ENCODE results near the gene FXYD2.

FXYD2 gene

GRCh38 chr11:117780456-117780855 is 44.1 kb downstream of the FXYD2 start:
- WGBS (ENCODE audit: insufficient coverage), result 90% methylated on average over 20 of the region's 26 CpGs
- Histone ChIP-seq H3K4me3 (ENCODE audit: control insufficient read depth in 1 of 7, extremely low read depth in 1 of 7, insufficient read depth in 4 of 7, low read depth in 2 of 7, low read length in 6 of 7) (no peak overlapping the region), H3K9me3 (ENCODE audit: control extremely low read depth in 1 of 5, control insufficient read depth in 4 of 5, insufficient read depth in 2 of 5, low read depth in 1 of 5, low read length in 4 of 5) (no peaks in the 10 kb centered on the region), H3K36me3 (ENCODE audit: control insufficient read depth in 4 of 4, insufficient read depth in 4 of 4, low read length in 3 of 4) (no peaks in the 10 kb centered on the region), H3K4me1 (ENCODE audit: control extremely low read depth in 1 of 4, control insufficient read depth in 4 of 4, insufficient read depth in 4 of 4, low read length in 3 of 4) (no peaks in the 10 kb centered on the region), H3K27me3 (replicated peaks in 2 of 5; ENCODE audit: control insufficient read depth in 4 of 5, insufficient read depth in 5 of 5, low read length in 4 of 5) (peaks cover 0 to 27% (median 6%) of the 10 kb centered on the region in 5 experiments), H3K27ac (ENCODE audit: insufficient read depth in 1 of 2, low read depth in 1 of 2, low read length in 2 of 2, poor library complexity in 1 of 2, severe bottlenecking in 2 of 2) (no peak overlapping the region)
- ChIA-PET CTCF (no interaction called here), POLR2A (no interaction called here)
- DNase-seq, result no peak

GRCh38 chr11:117774553-117774952 is 50.0 kb downstream of the FXYD2 start:
- peaks cover 0 to 9% (median 2%) of the 10 kb centered on the region in 5 experiments for H3K27me3 ChIP-seq (replicated peaks in 2 of 5; ENCODE audit: control insufficient read depth in 4 of 5, insufficient read depth in 5 of 5, low read length in 4 of 5)
- no peaks in the 10 kb centered on the region for H3K4me1 ChIP-seq (ENCODE audit: control extremely low read depth in 1 of 4, control insufficient read depth in 4 of 4, insufficient read depth in 4 of 4, low read length in 3 of 4)
- 100% methylated on average over 2 of the region's 3 CpGs for WGBS (ENCODE audit: insufficient coverage)
- CTCF ChIA-PET, result interaction anchor here (1.2 kb wide), 1 partner anchor 30 kb away, joined by 4 read pairs; no protein-coding TSS in a partner anchor
- no peak overlapping the region for H3K4me3 ChIP-seq (ENCODE audit: control insufficient read depth in 1 of 7, extremely low read depth in 1 of 7, insufficient read depth in 4 of 7, low read depth in 2 of 7, low read length in 6 of 7)
- DNase-seq, result no peak
- no peaks in the 10 kb centered on the region for H3K9me3 ChIP-seq (ENCODE audit: control extremely low read depth in 1 of 5, control insufficient read depth in 4 of 5, insufficient read depth in 2 of 5, low read depth in 1 of 5, low read length in 4 of 5)
- POLR2A ChIA-PET, result no interaction called here
- H3K27ac ChIP-seq (ENCODE audit: insufficient read depth in 1 of 2, low read depth in 1 of 2, low read length in 2 of 2, poor library complexity in 1 of 2, severe bottlenecking in 2 of 2), result no peak overlapping the region
- no peaks in the 10 kb centered on the region for H3K36me3 ChIP-seq (ENCODE audit: control insufficient read depth in 4 of 4, insufficient read depth in 4 of 4, low read length in 3 of 4)

DNA sequence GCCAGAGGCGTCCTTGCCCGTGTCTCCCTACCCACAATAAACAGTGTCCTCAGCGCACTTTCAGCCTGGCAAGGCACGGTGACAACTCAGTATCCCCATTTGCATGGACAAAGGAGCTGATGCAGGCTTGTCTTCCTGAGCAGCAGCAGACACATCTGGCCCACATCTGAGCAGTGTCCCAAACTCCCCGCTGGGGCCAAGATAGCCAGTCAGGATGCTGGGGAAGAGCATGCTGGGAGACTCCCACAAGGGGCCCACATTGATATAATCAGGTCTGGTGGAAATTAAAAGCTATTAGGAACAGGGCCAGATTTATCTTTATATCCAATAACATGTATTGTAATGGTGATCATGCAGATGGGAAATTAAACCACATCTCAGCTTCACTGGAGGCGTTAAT is 52.2 kb downstream of the FXYD2 start:
- Histone ChIP-seq H3K27ac (ENCODE audit: insufficient read depth in 1 of 2, low read depth in 1 of 2, low read length in 2 of 2, poor library complexity in 1 of 2, severe bottlenecking in 2 of 2) (no peak overlapping the region), H3K36me3 (ENCODE audit: control insufficient read depth in 4 of 4, insufficient read depth in 4 of 4, low read length in 3 of 4) (no peaks in the 10 kb centered on the region), H3K27me3 (replicated peaks in 2 of 5; ENCODE audit: control insufficient read depth in 4 of 5, insufficient read depth in 5 of 5, low read length in 4 of 5) (peaks cover 0 to 8% (median 2%) of the 10 kb centered on the region in 5 experiments), H3K9me3 (ENCODE audit: control extremely low read depth in 1 of 5, control insufficient read depth in 4 of 5, insufficient read depth in 2 of 5, low read depth in 1 of 5, low read length in 4 of 5) (no peaks in the 10 kb centered on the region), H3K4me3 (ENCODE audit: control insufficient read depth in 1 of 7, extremely low read depth in 1 of 7, insufficient read depth in 4 of 7, low read depth in 2 of 7, low read length in 6 of 7) (no peak overlapping the region), H3K4me1 (ENCODE audit: control extremely low read depth in 1 of 4, control insufficient read depth in 4 of 4, insufficient read depth in 4 of 4, low read length in 3 of 4) (no peaks in the 10 kb centered on the region)
- WGBS (ENCODE audit: insufficient coverage), result 95% methylated on average over 5 of the region's 6 CpGs
- ChIA-PET POLR2A (interaction anchor here (1.1 kb wide), 1 partner anchor 9 kb away, joined by 5 read pairs; no protein-coding TSS in a partner anchor), CTCF (no interaction called here)
- DNase-seq, result no peak

- ChIA-PET CTCF (no interaction called here), POLR2A (no interaction called here)
- H3K4me3 ChIP-seq (ENCODE audit: control insufficient read depth in 1 of 7, extremely low read depth in 1 of 7, insufficient read depth in 4 of 7, low read depth in 2 of 7, low read length in 6 of 7), result no peak overlapping the region
- no peaks in the 10 kb centered on the region for H3K9me3 ChIP-seq (ENCODE audit: control extremely low read depth in 1 of 5, control insufficient read depth in 4 of 5, insufficient read depth in 2 of 5, low read depth in 1 of 5, low read length in 4 of 5)
- no peaks in the 10 kb centered on the region for H3K4me1 ChIP-seq (ENCODE audit: control extremely low read depth in 1 of 4, control insufficient read depth in 4 of 4, insufficient read depth in 4 of 4, low read length in 3 of 4)
- peaks cover 0 to 6% (median 2%) of the 10 kb centered on the region in 5 experiments for H3K27me3 ChIP-seq (replicated peaks in 2 of 5; ENCODE audit: control insufficient read depth in 4 of 5, insufficient read depth in 5 of 5, low read length in 4 of 5)
- DNase-seq, result no peak
- H3K36me3 ChIP-seq (ENCODE audit: control insufficient read depth in 4 of 4, insufficient read depth in 4 of 4, low read length in 3 of 4), result no peaks in the 10 kb centered on the region
- WGBS (ENCODE audit: insufficient coverage), result 100% methylated on average over 5 of the region's 7 CpGs
- H3K27ac ChIP-seq (ENCODE audit: insufficient read depth in 1 of 2, low read depth in 1 of 2, low read length in 2 of 2, poor library complexity in 1 of 2, severe bottlenecking in 2 of 2), result no peak overlapping the region
Observed at GRCh38 chr11:117771841-117772240, 52.7 kb downstream of the FXYD2 start.

- no peak overlapping the region for H3K4me3 ChIP-seq (ENCODE audit: control insufficient read depth in 1 of 7, extremely low read depth in 1 of 7, insufficient read depth in 4 of 7, low read depth in 2 of 7, low read length in 6 of 7)
- peaks cover 0 to 5% (median 2%) of the 10 kb centered on the region in 5 experiments for H3K27me3 ChIP-seq (replicated peaks in 2 of 5; ENCODE audit: control insufficient read depth in 4 of 5, insufficient read depth in 5 of 5, low read length in 4 of 5)
- no peaks in the 10 kb centered on the region for H3K4me1 ChIP-seq (ENCODE audit: control extremely low read depth in 1 of 4, control insufficient read depth in 4 of 4, insufficient read depth in 4 of 4, low read length in 3 of 4)
- WGBS (ENCODE audit: insufficient coverage), result 100% methylated on average over 5 of the region's 6 CpGs
- H3K27ac ChIP-seq (ENCODE audit: insufficient read depth in 1 of 2, low read depth in 1 of 2, low read length in 2 of 2, poor library complexity in 1 of 2, severe bottlenecking in 2 of 2), result no peak overlapping the region
- POLR2A ChIA-PET, result interaction anchor here (0.5 kb wide), 1 partner anchor 152 kb away, joined by 4 read pairs; no protein-coding TSS in a partner anchor
- CTCF ChIA-PET, result interaction anchor here (2.5 kb wide), 1 partner anchor 10 kb away, joined by 6 read pairs; no protein-coding TSS in a partner anchor
- H3K36me3 ChIP-seq (ENCODE audit: control insufficient read depth in 4 of 4, insufficient read depth in 4 of 4, low read length in 3 of 4), result no peaks in the 10 kb centered on the region
- no peaks in the 10 kb centered on the region for H3K9me3 ChIP-seq (ENCODE audit: control extremely low read depth in 1 of 5, control insufficient read depth in 4 of 5, insufficient read depth in 2 of 5, low read depth in 1 of 5, low read length in 4 of 5)
- no peak for DNase-seq
Observed at GRCh38 chr11:117771197-117771596, 53.3 kb downstream of the FXYD2 start.

DNA sequence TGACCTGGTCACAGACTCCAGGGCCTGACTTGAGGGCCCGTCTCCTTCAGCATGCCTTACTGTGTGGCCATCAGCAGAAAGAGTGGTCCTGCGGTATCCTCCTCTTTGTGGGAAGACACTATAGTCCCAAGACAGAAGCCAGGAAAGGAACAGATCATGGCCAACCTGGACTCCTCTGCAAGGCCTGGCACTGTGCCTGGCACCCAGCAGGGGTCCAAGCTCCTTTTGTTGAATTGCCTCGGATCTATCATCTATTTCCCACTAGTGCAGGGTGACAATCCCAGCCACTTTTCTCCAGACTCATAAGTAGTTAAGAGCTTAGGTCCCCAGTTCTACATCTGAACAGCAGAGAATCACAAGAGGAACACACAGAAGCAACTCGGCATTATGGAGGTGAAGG is 54.5 kb downstream of the FXYD2 start:
- Histone ChIP-seq H3K27ac (ENCODE audit: insufficient read depth in 1 of 2, low read depth in 1 of 2, low read length in 2 of 2, poor library complexity in 1 of 2, severe bottlenecking in 2 of 2) (no peak overlapping the region), H3K36me3 (ENCODE audit: control insufficient read depth in 4 of 4, insufficient read depth in 4 of 4, low read length in 3 of 4) (no peaks in the 10 kb centered on the region), H3K9me3 (ENCODE audit: control extremely low read depth in 1 of 5, control insufficient read depth in 4 of 5, insufficient read depth in 2 of 5, low read depth in 1 of 5, low read length in 4 of 5) (no peaks in the 10 kb centered on the region), H3K4me1 (ENCODE audit: control extremely low read depth in 1 of 4, control insufficient read depth in 4 of 4, insufficient read depth in 4 of 4, low read length in 3 of 4) (no peaks in the 10 kb centered on the region), H3K27me3 (replicated peaks in 2 of 5; ENCODE audit: control insufficient read depth in 4 of 5, insufficient read depth in 5 of 5, low read length in 4 of 5) (peaks cover 0 to 5% (median 0%) of the 10 kb centered on the region in 5 experiments), H3K4me3 (ENCODE audit: control insufficient read depth in 1 of 7, extremely low read depth in 1 of 7, insufficient read depth in 4 of 7, low read depth in 2 of 7, low read length in 6 of 7) (no peak overlapping the region)
- WGBS (ENCODE audit: insufficient coverage), result 100% methylated on average over 3 of the region's 4 CpGs
- no peak for DNase-seq
- ChIA-PET CTCF (interaction anchor here (2.5 kb wide), 1 partner anchor 11 kb away, joined by 6 read pairs; no protein-coding TSS in a partner anchor), POLR2A (no interaction called here)
